Fibroblast of lung (primary cell): Measurements from ENCODE around the gene ABCA10. TPM values are rescaled to one million over a fixed set of nuclear protein-coding genes. Genes with fewer than 3 reads are reported as not detected.

Experiments
- DNase-seq, 2 donors: peaks; one replicate each; pipeline versions ENCODE4 v3.0.0 to v3.0.0-alpha.2; 2010; ENCODE audit warnings: low read depth in 2 of 2
- H2AFZ ChIP-seq: 2 replicates; pipeline ENCODE4 v1.5.1; 2012; ENCODE audit warnings: low read length, control low read depth, inconsistent platforms
- H3K27ac ChIP-seq: 2 replicates; pipeline ENCODE4 v1.5.1; 2011; ENCODE audit warnings: low read length, control low read depth; ENCODE audit not compliant: insufficient read depth
- H3K27me3 ChIP-seq: 2 replicates; pipeline ENCODE4 v1.5.1; 2011; ENCODE audit warnings: mild to moderate bottlenecking, low read length; ENCODE audit not compliant: control insufficient read depth, insufficient read depth
- H3K36me3 ChIP-seq: 2 replicates; pipeline ENCODE4 v1.5.1; 2011; ENCODE audit warnings: low read length; ENCODE audit not compliant: control insufficient read depth, insufficient read depth
- H3K4me1 ChIP-seq: 2 replicates; pipeline ENCODE4 v1.5.1; 2011; ENCODE audit warnings: low read length; ENCODE audit not compliant: control insufficient read depth, insufficient read depth; ENCODE audit errors: extremely low read depth
- H3K4me2 ChIP-seq: 2 replicates; pipeline ENCODE4 v1.5.1; 2011; ENCODE audit warnings: low read length, control low read depth; ENCODE audit not compliant: insufficient read depth; ENCODE audit errors: extremely low read depth
- H3K4me3 ChIP-seq, 4 experiments: fragments of 200-600 bp in 1 of 4; sonication (generic) in 1 of 4; replicated peaks in 1 of 4; 2 replicates each; pipeline ENCODE4 v1.5.1; 2011 to 2016; ENCODE audit warnings: low read length in 4 of 4, low read depth in 3 of 4, mild to moderate bottlenecking in 3 of 4, control low read depth in 2 of 4, inconsistent platforms in 1 of 4, mixed read lengths in 1 of 4; ENCODE audit not compliant: insufficient read depth in 1 of 4; ENCODE audit errors: control extremely low read depth in 1 of 4
- H3K79me2 ChIP-seq: 2 replicates; pipeline ENCODE4 v1.5.1; 2012; ENCODE audit warnings: mild to moderate bottlenecking, low read length, inconsistent platforms; ENCODE audit not compliant: control insufficient read depth, insufficient read depth
- H3K9ac ChIP-seq: 2 replicates; pipeline ENCODE4 v1.5.1; 2011; ENCODE audit warnings: mild to moderate bottlenecking, low read length, control low read depth; ENCODE audit not compliant: insufficient read depth
- H3K9me3 ChIP-seq: 2 replicates; pipeline ENCODE4 v1.5.1; 2012; ENCODE audit warnings: low read depth, low read length; ENCODE audit not compliant: control insufficient read depth, insufficient read depth
- H4K20me1 ChIP-seq: 2 replicates; pipeline ENCODE4 v1.5.1; 2011; ENCODE audit warnings: low read length; ENCODE audit not compliant: control insufficient read depth, insufficient read depth; ENCODE audit errors: extremely low read depth
- CTCF ChIP-seq, 2 donors: IDR thresholded peaks in 1 of 2; conservative IDR thresholded peaks in 1 of 2; 1 replicate in 1 of 2; 2 replicates in 1 of 2; pipeline ENCODE4 v1.5.1; 2011 to 2012; ENCODE audit warnings: low read length in 2 of 2, control low read depth in 1 of 2, inconsistent platforms in 1 of 2, low read depth in 1 of 2, mild to moderate bottlenecking in 1 of 2
- EZH2 ChIP-seq: IDR thresholded peaks from 2 replicates; pipeline ENCODE4 v1.5.1; 2012; ENCODE audit warnings: low read length, control low read depth, mild to moderate bottlenecking; ENCODE audit errors: missing control alignments
- polyA plus RNA-seq, 2 donors: library from polyadenylated mRNA; depleted of rRNA in 1 of 2; stranded (reverse) in 1 of 2; unstranded in 1 of 2; fragments of >200 nt; gene quantifications; 2 replicates each; pipeline ENCODE4 v1.2.1, GENCODE V29; 2011 to 2012; ENCODE audit warnings: missing spikeins in 1 of 2
- total RNA-seq: library from RNA; depleted of rRNA; stranded (reverse); fragments of >200 nt; gene quantifications from 2 replicates; pipeline ENCODE4 v1.2.1, GENCODE V29; 2014

ABCA10 gene
- total and polyA plus RNA-seq, 2 donors (not counting 1 experiment from before 2014, with no cell fraction given), result 0.64 to 2.8 TPM

- no peaks in the 10 kb centered on the region for H3K79me2 ChIP-seq
- no peaks in the 10 kb centered on the region for H4K20me1 ChIP-seq
- no peaks in the 10 kb centered on the region for H3K36me3 ChIP-seq
- H3K9ac ChIP-seq, result no peak overlapping the region
- no peak for DNase-seq
- H3K27me3 ChIP-seq, result no peaks in the 10 kb centered on the region
- H3K4me1 ChIP-seq, result no peaks in the 10 kb centered on the region
- no peak overlapping the region for H3K4me2 ChIP-seq
- no peak overlapping the region for H2AFZ ChIP-seq
- TF ChIP-seq CTCF (conservative IDR thresholded peaks at IDR 0.05 in 1 of 2, IDR thresholded peaks at IDR 0.05 in 1 of 2; ENCODE audit: low read depth in 1 of 2, low read length in 2 of 2), result no peak
- no peak for TF ChIP-seq EZH2
- H3K9me3 ChIP-seq, result no peaks in the 10 kb centered on the region
- H3K4me3 ChIP-seq, result no peak overlapping the region
- H3K27ac ChIP-seq, result no peak overlapping the region
These were observed 17.0 kb upstream of the ABCA10 start for GRCh38 chr17:69245617-69246016.

- Histone ChIP-seq H3K4me3 (no peak overlapping the region), H4K20me1 (no peaks in the 10 kb centered on the region), H3K4me2 (no peak overlapping the region), H3K27me3 (no peaks in the 10 kb centered on the region), H3K79me2 (no peaks in the 10 kb centered on the region), H3K9ac (no peak overlapping the region), H3K4me1 (no peaks in the 10 kb centered on the region), H3K27ac (no peak overlapping the region), H3K9me3 (no peaks in the 10 kb centered on the region), H3K36me3 (no peaks in the 10 kb centered on the region), H2AFZ (no peak overlapping the region)
- TF ChIP-seq CTCF (conservative IDR thresholded peaks at IDR 0.05 in 1 of 2, IDR thresholded peaks at IDR 0.05 in 1 of 2; ENCODE audit: low read depth in 1 of 2, low read length in 2 of 2) (no peak), EZH2 (no peak)
- DNase-seq, result no peak
These were observed 11.3 kb upstream of the ABCA10 start for GRCh38 chr17:69239611-69240600.

GRCh38 chr17:69236946-69237345 is 8.3 kb upstream of the ABCA10 start:
- no peaks in the 10 kb centered on the region for H4K20me1 ChIP-seq
- no peak for DNase-seq
- H3K9ac ChIP-seq, result no peak overlapping the region
- H3K9me3 ChIP-seq, result no peaks in the 10 kb centered on the region
- H3K4me1 ChIP-seq, result no peaks in the 10 kb centered on the region
- H3K4me3 ChIP-seq, result no peak overlapping the region
- no peaks in the 10 kb centered on the region for H3K27me3 ChIP-seq
- no peaks in the 10 kb centered on the region for H3K36me3 ChIP-seq
- no peak overlapping the region for H2AFZ ChIP-seq
- H3K4me2 ChIP-seq, result no peak overlapping the region
- no peaks in the 10 kb centered on the region for H3K79me2 ChIP-seq
- TF ChIP-seq CTCF (conservative IDR thresholded peaks at IDR 0.05 in 1 of 2, IDR thresholded peaks at IDR 0.05 in 1 of 2; ENCODE audit: low read depth in 1 of 2, low read length in 2 of 2) (no peak), EZH2 (no peak)
- H3K27ac ChIP-seq, result no peak overlapping the region
